NCI-H1417 treated with DMSO at 0.1 percent for 48 hours (cell line): ENCODE data around the gene UNK.
"Not testable (repeated sequence)": the region's sequence is repeated elsewhere in the genome, so short reads cannot be mapped to it uniquely, and the experiment has no call there.

Experiments
- DNase-seq: peaks from one replicate; lab custom pipeline; 2025; lab: John Stamatoyannopoulos, UW

UNK gene

DNA sequence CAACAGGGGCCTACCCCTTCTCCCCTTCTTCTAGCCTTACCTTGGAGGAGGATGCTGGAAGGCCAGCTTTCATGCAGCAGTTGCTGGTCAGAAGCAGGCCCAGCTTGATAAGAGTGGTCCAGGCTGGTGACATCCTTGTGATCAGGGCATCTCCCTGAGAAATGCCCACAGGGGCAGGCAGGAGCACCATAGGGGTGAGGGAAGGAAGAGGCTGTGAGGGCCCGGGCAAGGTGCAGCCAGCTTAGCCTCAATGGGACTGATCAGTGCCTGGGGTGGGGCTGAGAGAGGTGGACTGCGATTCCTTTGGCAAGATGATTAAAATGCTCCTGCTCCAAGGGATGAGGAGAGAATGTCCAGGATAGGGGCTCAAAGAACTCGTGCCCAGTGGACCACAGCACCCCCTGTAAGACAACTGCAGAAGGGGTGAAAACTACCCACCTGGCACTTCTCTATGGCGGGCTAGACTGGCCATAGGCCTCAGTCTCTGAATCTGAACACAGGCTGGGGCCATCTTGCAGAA is 10.1 kb upstream of the UNK start:
- DNase-seq: no peak

DNA sequence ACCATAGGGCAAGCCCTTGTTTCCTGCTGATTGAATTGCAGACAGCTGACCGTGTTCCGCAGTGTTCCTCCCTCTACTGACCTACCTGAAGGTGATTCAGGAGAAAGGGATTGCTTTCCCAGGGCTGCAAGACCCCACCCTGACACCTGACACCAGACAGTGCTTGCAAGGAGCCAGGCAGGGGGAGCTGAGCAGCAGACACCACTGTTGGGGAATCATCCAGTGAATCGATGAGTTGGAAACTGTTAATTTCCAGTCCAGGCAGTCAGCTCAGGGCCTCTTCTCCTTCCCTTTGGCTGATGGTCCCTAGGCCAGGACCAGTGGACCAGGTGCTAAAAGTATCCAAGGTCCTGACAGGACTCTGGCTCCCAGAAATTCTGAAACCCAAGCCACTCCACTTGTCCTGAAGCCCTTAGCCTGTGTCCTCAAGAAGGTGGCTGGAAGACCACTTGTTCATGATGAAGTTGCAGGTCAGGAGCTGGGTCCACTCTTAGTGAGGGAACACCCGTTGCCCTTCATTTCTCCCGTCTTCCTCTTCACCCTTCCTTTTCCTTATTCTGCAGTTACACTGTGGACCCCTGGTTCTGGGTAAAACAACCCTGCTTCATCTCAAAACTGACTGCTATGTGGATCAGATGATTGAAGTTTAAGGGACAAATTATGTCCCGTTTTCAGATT is 9.5 kb upstream of the UNK start:
- DNase-seq: no peak

DNA sequence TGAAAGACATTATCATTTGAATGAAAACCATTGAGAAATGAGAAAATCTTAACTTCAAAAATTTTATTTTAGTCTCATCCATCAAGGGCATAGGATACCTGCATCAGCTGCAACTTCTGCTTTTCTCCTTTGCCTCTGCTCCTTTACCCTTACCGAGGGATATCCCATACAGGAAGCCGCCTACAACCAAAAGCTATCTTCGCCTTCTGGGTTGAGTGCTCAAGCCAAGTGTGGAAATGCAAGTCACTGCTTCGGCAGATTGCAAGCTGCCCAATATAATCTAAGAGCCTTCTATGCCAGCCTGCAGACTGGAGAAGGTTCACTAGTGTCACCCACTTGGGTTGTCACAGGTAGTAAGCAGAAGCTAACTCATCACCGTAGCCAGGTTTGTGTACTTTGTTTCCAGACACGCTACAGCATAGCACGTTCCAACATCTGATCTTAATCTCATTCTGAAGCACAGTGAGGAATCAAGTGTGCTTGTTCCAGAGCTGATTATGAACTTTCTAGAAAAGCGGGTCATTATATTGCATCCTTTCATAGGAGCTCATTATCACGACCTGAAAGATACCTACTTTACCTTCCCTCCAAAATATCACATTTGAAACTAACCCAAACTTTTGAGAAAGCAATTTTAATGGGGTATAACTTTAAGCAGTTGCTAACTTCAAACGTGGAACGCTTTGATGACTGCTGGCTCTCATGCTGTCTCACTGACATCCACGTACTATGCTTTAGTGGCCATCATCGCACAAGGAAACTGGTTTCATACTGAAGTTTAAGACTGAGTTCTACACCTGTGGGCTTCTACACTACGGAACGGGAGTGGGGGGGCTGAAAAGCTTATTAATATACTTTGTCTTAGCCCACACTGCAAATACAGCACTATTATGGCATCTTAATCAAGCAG is 8.0 kb upstream of the UNK start:
- DNase-seq: no peak

DNA sequence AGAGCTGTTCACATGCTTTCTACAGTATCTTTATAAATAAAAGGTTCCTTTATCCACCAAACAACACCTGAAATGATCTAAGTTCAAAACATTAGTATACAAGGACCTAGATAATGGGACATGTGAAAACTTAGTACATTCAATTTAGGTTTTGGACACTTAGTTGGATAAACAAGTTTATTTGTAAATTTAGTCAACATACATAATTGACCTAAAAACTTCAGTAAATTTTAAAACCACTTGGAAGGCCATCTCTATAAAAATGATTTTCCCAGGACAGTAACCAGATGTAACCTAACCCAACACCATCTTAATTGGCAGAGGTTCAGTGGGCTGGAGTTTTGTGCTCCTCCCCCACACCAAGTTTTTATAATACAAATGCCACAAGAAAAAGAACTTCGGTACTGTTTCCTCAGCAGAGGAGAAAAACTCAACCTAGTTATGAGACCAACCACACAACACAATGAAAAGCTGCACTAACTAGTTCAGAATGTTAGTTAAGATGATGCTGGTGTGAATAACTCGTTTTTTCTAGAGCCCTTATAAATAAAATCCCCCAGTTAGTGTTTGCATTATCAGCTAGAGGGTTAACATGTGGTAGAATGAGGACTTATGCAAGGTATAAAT is 7.2 kb upstream of the UNK start:
- DNase-seq: no peak

DNA sequence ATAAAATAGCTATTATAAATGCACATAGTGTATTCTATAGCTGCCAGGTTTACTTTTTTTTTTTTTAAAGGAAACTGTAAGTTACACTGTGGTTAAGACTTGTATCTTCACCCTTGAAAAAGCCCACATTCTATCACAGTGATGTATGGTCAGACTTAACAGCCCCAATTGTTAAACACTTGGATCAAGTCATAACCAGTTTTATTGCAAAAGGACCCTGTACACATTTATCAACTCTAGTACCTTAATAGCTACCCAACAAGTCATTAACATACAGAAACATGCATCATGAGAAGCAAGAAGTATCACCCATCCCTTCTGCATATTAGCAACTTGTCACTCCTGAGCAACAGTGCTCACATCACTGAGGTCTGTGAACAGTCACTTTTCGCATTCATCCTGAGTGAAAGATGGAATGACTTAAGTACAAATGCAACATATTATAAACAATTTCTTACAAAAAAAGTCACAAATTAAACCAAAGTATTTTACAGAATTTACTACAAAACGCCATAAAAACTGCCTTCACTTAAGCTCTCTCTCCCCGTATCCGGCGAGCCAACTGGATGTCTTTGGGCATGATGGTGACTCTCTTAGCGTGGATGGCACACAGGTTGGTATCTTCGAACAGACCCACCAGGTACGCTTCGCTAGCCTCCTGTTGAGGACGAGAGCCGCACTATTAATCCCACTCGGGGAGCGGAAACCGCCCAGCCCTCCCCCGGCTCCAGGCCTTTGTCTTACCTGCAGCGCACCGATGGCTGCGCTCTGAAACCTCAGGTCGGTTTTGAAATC is 6.3 kb upstream of the UNK start:
- not testable (repeated sequence) for DNase-seq

DNA sequence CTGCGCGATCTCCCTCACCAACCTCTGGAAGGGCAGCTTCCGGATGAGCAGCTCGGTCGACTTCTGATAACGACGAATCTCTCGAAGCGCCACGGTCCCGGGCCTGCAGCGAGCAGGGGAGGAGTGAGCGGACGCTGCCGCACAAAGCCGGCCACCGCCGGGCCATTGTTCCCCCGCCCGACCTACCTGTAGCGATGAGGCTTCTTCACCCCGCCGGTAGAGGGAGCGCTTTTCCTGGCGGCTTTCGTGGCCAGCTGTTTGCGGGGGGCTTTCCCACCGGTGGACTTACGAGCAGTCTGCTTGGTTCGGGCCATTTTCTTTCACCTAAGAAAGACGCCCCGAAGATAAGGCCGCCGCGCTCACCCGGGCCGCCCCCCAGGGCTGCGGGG is 5.8 kb upstream of the UNK start:
- no peak for DNase-seq

DNA sequence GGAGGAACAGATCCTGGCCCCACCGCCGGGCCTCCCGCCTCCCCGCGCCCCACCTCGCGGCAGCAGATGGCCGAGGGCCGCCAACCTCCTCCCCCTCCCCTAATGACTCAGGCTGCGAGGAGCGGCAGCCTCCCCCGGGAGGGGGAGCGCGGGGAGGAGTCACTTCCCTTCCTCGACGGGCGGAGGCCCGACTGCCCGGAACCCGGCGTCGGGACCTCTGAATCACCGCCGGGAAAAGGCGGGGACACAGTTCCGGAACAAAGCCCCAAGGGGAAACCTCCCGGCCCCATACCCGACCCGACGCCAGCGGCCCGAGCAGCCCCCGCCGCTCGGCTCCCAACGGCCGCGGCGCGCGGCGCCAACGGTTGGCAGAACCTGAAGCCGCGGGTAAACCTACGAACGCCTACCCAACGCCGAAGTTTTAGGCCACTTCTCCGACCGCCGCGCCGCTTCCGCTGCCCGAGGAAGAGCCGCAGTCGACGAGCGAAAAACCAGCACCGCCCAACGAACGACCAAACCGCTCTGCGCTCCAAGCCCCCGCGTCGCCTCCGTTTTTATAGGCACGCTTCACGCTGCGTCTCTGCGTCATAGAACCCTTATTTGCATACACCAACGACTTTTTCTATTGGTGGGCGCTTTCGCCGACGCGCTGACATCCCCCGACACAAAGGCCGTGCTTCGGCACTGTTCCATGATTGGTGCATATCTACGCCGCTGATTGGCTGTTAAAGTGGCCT is 5.2 kb upstream of the UNK start:
- peak; percentile 99 for DNase-seq

DNA sequence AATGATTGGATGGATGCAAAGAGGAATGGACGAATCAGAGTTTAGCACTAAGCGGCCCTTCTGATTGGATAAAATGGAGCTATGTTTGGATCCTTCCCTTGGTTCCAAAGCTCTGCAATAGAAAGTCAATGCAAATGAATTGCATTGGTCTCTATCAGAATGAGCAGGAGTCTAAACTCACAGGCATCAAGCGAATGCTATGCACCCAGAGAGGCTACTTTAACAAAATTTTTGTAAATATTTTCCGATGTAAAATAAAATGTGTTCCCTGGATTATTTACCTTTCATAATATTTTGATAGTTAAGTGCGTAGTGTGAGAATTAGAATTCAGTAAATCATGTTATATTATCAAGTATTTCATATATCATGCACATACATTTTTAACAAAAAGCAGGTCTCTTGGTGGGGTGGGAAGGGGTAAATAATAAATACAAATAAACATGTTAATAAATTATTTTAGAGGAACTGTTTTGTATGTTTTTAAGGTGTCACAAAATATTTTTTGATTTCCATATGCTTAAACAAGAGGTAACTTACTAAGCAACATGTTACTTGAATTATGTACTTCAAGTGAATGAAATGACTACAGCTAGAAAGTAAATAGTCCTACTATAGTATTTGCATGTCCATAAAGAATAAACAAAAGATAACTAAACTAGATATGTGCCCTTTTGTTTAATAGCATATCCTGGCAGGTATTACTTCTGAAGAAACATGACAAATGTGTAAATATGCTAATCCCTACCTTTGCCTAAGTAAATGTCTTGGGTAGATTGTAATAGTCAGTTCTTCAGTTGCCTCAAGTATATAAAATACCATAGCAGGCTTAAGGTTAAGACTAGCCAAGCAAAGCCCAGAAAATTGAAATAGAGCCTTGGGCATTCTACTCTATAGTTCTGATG is 4.4 kb upstream of the UNK start:
- DNase-seq: no peak

DNA sequence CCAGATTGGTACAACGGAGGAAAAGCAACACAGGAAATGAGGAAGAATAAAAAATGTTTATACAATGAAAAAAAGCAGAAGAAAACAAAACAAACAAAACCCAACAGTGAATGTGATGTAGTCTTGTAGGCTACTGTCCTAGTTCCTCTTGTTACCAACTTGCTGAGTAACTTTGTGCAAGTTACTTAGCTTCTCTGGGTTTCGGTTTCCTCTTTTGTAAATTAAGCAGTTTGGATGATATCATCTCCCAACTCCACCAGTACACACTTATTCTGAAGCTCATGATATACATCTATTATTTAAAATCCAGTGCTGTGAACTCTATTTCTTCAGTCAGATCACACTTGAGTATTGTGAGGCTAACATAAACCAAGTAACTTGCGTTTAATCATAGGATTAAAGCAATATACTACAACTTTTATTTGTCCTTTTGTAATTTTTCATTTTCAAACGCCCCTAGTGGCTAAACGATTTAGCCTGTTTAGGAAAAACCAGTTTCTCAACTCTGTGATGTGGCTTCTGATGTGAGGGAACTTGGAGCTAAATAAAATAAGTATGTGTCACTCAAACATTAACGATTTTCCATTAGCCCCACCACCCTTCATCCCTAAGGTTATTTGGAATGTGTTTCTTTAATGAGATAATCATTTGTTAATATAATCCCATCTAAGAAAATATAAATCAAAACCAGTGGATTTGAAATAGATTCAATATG is 1.4 kb upstream of the UNK start:
- DNase-seq: no peak

DNA sequence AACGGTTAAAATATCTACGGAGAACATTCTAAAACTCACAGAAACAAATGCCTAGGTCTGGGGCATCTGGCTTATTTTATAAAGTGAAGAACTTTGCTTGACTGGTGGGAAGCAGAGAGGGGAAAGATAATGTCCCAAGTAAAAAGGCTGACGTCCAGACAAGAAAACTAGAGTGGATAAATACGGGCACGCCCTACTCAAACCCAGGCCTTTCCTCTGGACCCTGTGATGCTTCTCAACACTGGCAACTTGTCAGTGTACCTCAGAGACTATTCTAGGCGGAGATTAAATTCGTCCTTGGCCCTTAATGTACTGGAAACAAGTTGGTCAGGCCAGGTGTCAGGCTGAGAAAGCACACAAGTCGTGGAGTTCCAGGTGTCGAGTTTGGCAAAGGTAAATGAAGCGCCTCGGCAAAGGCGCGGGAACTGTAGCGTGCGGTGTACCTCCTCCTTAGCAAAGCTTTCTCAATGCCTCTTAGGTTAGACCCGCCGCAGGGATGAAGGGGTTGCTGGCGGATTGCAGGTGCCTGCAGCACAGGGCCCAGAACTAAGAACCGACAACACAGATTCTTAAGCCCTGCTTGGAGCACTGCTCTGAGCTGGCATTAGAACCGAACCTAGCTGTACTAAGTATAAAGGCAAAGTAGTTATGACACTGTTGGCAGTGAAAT is 668 bp upstream of the UNK start:
- no peak for DNase-seq

DNA sequence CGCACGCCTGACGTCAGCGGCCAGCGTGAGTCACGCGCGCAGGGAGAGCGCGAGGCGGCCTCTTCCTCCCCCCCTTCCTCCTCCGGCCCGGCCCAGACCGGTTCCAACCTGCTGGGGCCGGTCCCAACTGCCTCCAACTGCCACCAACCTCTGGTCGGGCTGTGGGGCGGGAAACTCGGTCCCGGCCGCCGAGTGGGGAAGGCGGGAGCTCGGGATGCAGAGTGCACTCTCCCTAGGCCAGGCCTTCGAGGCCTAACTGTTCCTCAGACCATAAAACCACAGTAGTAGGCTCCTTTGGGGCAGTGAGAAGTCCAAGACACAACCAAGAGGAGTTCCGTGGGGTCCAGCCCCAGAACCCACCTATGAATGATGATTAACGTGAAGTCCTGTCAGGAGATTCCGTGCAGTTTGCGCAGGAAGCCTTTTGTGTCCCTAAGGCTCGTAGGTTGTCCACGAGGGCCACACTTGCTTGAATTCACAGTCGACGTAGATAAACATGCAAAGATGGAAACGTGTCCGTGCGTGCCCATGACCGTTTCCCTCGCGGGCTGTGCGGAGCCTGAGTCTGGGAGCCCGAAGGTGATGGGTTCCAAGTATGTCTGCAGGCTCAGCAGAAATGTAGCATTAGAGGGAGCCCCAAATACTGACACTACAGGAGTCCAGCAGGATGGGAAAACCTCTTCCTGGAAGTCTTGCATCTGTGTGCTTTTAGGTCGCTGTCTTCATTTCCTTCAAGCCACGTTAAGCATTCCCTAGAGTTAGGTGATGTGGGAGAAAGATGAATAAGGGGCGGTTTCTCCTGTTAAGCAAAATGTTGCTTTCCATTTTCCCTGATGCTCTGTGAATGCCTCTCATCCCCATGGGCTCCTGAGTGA is 647 bp downstream of the UNK start:
- DNase-seq: peak; percentile 83

DNA sequence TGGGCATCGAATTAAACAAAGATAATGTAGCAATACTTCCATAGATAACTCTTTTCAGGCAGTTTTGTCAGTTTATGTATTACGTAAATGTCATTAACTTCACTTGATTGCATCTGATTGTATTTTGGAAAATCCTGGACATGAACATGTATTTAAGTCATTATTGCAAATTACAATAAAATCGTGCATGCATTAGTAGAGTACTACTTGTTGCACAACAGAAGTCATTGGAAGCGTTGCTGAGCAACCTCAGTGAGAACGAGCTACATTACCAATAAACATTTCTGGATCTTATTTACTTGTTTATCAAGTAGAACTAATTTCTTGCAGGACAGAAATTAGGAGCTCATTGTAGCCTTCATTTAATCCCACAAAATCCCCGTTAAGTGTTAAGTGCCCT is 6.6 kb downstream of the UNK start:
- DNase-seq: no peak

DNA sequence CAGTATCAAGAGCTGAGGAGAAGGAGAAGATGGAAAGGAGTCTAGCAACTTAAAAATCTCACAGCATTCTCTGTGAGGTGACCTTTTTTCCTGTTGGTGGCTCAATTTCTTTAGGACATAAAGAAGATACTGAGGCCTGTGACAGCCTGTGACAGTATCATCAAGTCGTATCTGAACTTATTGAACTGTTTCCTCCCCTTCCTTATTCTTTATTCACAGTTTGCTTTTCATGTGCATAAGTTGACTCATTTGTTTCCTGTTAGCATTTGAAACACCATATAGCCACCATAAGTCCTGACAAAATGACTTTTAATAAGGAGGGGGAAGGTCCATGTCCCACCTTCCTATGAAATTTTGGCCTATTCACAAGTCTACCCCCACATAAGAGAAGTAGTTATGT is 8.9 kb downstream of the UNK start:
- no peak for DNase-seq

DNA sequence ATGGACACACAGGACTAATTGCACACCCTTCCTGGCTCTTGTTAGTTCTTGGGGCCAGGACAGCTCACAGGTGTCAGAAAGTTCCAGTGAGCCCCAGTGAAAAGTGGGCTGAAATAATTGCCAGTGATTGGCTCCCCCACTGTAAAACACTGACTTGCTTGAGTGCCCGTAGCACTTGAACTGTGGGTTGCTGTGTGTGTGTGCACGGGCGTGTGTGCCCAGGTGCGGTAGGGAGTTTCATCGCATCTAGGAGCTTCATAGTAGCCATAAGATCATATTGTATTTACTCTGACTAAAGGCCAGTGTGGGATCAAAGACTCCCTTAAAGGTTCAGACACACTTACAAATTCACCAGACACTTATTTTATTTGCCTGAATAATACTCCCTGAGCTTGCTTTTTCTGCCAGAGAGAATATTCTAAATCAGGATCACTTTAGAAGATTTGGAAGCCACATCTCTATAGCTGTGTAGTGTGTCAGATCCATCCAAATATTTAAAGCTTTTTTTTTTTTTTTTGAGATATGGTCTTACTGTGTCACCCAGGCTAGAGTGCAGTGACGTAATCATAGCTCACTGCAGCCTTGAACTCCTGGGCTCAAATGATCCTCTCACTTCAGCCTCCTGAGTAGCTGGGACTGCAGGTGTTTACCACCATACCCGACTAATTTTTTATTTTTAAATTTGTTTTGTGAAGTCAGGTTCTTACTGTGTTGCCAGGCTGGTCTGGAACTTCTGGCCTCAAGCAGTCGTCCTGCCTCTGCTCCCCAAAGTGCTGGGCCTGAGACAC is 11.4 kb downstream of the UNK start:
- no peak for DNase-seq

DNA sequence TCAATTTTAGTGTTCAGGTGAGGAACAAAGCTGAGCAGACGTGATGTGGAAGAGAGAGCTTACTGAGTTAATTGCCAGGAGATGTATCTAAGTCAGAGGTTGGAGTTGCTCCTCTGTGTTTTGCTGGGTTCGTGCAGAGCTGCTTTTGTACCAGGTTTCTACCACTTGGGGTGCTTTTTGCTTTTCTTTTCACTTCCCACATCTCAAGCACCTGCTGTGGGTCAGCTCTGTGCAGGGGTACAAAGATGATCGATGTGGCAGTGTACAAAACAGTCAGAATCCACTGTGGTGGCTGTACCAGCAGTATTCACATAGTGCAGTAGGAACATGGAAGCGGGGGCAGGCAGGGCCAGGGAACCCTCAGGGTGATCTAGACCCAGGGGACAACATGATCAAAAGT is 14.8 kb downstream of the UNK start:
- no peak for DNase-seq

DNA sequence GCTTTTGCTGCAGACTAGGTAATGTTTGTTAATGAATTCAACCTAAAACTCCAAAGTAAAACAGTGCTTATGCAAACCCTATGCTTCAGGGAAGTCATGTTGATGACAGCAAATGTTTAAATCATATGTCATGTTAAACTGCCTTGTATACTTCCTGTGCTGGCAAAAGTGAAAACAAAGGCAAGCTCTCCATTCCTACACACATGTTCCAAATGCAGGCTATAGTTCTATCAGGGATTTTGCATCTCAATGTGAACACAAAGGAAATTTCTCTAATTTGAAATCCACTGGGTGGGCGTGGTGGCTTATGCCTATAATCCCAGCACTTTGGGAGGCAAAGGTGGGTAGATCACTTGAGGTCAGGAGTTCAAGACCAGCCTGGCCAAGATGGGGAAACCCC is 19.3 kb downstream of the UNK start:
- no peak for DNase-seq

DNA sequence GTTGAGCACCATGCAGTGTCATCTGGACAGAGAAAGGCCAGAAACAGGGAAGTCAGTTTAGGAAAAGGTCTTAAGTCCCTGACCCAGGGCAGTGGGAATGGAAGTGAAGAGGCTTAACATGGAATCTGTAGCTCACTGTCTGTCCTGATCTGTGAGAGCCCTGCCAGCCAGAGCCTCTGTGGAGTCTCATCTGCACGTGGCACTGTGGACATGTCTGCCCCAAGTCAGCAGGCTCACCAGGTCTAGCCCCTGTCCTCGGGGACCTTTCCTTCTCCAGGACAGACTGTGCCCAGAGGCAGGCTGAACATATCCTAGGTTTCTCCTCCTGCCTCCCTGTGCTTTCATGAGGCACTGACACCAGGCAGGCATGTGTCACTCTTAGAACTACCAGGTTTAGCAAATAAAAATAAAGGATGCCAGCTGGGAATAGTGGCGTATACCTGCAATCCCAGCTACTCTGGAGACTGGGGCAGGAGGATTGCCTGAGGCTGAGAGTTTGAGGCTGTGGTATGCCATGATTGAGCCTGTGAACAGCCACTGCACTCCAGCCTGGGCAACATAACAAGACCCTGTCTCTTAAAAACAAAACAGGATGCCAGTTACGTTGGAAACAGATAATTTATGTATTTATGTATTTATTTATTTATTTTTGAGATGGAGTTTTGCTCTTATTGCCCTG is 22.4 kb downstream of the UNK start:
- DNase-seq: no peak
